H1 (cell line): ENCODE measurements around the gene KCTD11. TPM values are rescaled to one million over a fixed set of nuclear protein-coding genes. Genes with fewer than 3 reads are reported as not detected.

Experiments
- BRCA1 ChIP-seq: IDR thresholded peaks from 2 replicates; pipeline ENCODE4 v1.6.1; 2012; ENCODE audit warnings: low read depth, low read length, improper control_type of control experiment
- CBX5 ChIP-seq: fragments of 300-800, 300-1000 bp; sonication (generic); IDR thresholded peaks from 2 replicates; pipeline ENCODE4 v1.7.1; 2016; ENCODE audit warnings: antibody characterized with exemption, low read length, low read depth
- CBX8 ChIP-seq: fragments of 300-800, 300-1000 bp; sonication (generic); IDR thresholded peaks from 2 replicates; pipeline ENCODE4 v1.7.1; 2016; ENCODE audit warnings: low read depth, low read length, borderline replicate concordance
- CHD1 ChIP-seq: IDR thresholded peaks from 2 replicates; pipeline ENCODE4 v1.6.1; 2012; ENCODE audit warnings: low read depth, low read length, improper control_type of control experiment
- CTBP2 ChIP-seq: IDR thresholded peaks from 2 replicates; pipeline ENCODE4 v1.7.0; 2011; ENCODE audit warnings: borderline replicate concordance, mild to moderate bottlenecking, moderate library complexity, mixed read lengths, low read length; ENCODE audit not compliant: insufficient read depth, insufficient read length
- EGR1 ChIP-seq: IDR thresholded peaks from 2 replicates; pipeline ENCODE4 v1.6.1; 2011; ENCODE audit warnings: low read depth, low read length, borderline replicate concordance
- GABPA ChIP-seq: IDR thresholded peaks from 2 replicates; pipeline ENCODE4 v1.6.1; 2011; ENCODE audit warnings: mild to moderate bottlenecking, low read length, moderate library complexity, borderline replicate concordance; ENCODE audit not compliant: insufficient read depth
- HDAC6 ChIP-seq: IDR thresholded peaks from one replicate; pipeline ENCODE4 v1.7.1; 2012; ENCODE audit warnings: low read depth, mild to moderate bottlenecking, inconsistent platforms, low read length, moderate library complexity
- KDM5A ChIP-seq: fragments of 200-600 bp; IDR thresholded peaks from 2 replicates; pipeline ENCODE4 v1.7.1; 2012; ENCODE audit warnings: mild to moderate bottlenecking, low read length, inconsistent platforms, mixed read lengths
- NANOG ChIP-seq: IDR thresholded peaks from 2 replicates; pipeline ENCODE4 v1.6.1; 2011; ENCODE audit warnings: low read length, low read depth, mild to moderate bottlenecking, inconsistent platforms; ENCODE audit not compliant: insufficient read depth, poor library complexity, severe bottlenecking
- RAD21 ChIP-seq, 2 experiments: IDR thresholded peaks in 1 of 2; conservative IDR thresholded peaks in 1 of 2; 2 replicates each; pipeline ENCODE4 v1.6.1; 2011; ENCODE audit warnings: low read depth in 2 of 2, low read length in 2 of 2, improper control_type of control experiment in 1 of 2, inconsistent platforms in 1 of 2, mild to moderate bottlenecking in 1 of 2, moderate library complexity in 1 of 2
- RBBP5 ChIP-seq: IDR thresholded peaks from 2 replicates; pipeline ENCODE4 v1.7.1; 2012; ENCODE audit warnings: low read depth, mild to moderate bottlenecking, inconsistent platforms, low read length, moderate library complexity, borderline replicate concordance
- RFX5 ChIP-seq: IDR thresholded peaks from 2 replicates; pipeline ENCODE4 v1.6.1; 2011; ENCODE audit warnings: low read depth, low read length, improper control_type of control experiment, borderline replicate concordance
- RNF2 ChIP-seq: fragments of 200-900, 300-1000 bp; sonication (generic); IDR thresholded peaks from 2 replicates; pipeline ENCODE4 v1.7.1; 2016; ENCODE audit warnings: borderline replicate concordance, low read depth, mild to moderate bottlenecking, antibody characterized with exemption, low read length; ENCODE audit not compliant: poor library complexity, severe bottlenecking; ENCODE audit errors: missing control alignments
- SIX5 ChIP-seq: IDR thresholded peaks from 2 replicates; pipeline ENCODE4 v1.6.1; 2011; ENCODE audit warnings: mild to moderate bottlenecking, low read depth, low read length
- SP1 ChIP-seq: IDR thresholded peaks from 2 replicates; pipeline ENCODE4 v1.6.1; 2011; ENCODE audit warnings: low read depth, low read length
- SP2 ChIP-seq: IDR thresholded peaks from 2 replicates; pipeline ENCODE4 v1.6.1; 2012; ENCODE audit warnings: mild to moderate bottlenecking, low read length, inconsistent platforms
- SP4 ChIP-seq: IDR thresholded peaks from 2 replicates; pipeline ENCODE4 v1.6.1; 2012; ENCODE audit warnings: low read length, inconsistent platforms
- TAF7 ChIP-seq: optimal IDR thresholded peaks from 2 replicates; pipeline ENCODE3; 2011; ENCODE audit warnings: low read depth, mild to moderate bottlenecking, inconsistent platforms, low read length, moderate library complexity, borderline replicate concordance
- TCF12 ChIP-seq: IDR thresholded peaks from 2 replicates; pipeline ENCODE4 v1.6.1; 2011; ENCODE audit warnings: low read depth, mild to moderate bottlenecking, low read length
- TEAD4 ChIP-seq: IDR thresholded peaks from 2 replicates; pipeline ENCODE4 v1.6.1; 2012; ENCODE audit warnings: low read depth, low read length, inconsistent platforms, mixed read lengths
- ZNF274 ChIP-seq: IDR thresholded peaks from 2 replicates; pipeline ENCODE4 v1.7.0; 2012; ENCODE audit warnings: low read length, borderline replicate concordance; ENCODE audit errors: extremely low read depth
- polyA plus RNA-seq, 7 experiments: library from polyadenylated mRNA; depleted of rRNA in 3 of 7; stranded (reverse) in 5 of 7; unstranded in 2 of 7; fragments of >200 nt in 5 of 7; fragments of 200-250 nt in 2 of 7; gene quantifications; 1 replicate in 5 of 7; 2 replicates in 1 of 7; 4 replicates in 1 of 7; pipeline versions ENCODE4 v1.2.1 to v1.2.3, GENCODE V29; 2011 to 2013; ENCODE audit warnings: missing spikeins in 2 of 7, mixed read lengths in 2 of 7
- total RNA-seq: library from RNA; stranded (reverse); fragmentation: NEBNext Ultra II Directional; extraction: Animal tissue kit (Norgen Biotek cat#: 25700); gene quantifications from 2 replicates; pipeline ENCODE4 v1.2.1, GENCODE V29; 2021
- TF ChIP-seq, protein P1 (sequence below): IDR thresholded peaks from 2 replicates; pipeline ENCODE4 v1.6.1; 2012; ENCODE audit warnings: low read length, inconsistent platforms

The KCTD11 gene
- total and polyA plus RNA-seq, 2 of the 8 experiments (the other 6 are each of a cell fraction or from before 2014, with no cell fraction given) = 8.6 to 9.2 TPM

DNA sequence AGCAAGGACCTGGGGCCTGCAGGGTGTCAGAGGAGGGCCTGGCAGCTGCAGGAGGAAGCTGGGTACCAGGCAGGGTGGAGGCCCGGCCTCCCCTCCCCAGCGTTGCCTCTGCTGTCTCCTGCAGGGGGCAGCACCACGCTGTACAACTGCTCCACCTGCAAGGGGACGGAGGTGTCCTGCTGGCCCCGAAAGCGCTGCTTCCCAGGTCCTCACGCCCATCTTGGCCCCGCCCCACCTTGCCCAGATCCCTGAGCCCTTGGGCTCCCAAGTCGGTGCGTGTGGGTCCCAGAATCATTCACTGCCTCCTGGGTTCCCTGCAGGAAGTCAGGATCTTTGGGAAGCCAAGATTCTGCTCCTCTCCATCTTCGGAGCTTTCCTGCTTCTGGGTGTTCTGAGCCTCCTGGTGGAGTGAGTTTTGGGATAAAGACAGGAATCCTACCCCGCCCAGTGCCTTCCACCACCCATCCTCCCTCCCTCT lies 4.1 kb downstream of the KCTD11 start (continued):
- TF ChIP-seq BRCA1 = no peak
- no peak for TF ChIP-seq HDAC6
- no peak for TF ChIP-seq NANOG
- TF ChIP-seq CBX5 = no peak
- TF ChIP-seq SIX5 = no peak
- TF ChIP-seq RFX5 = no peak
- TF ChIP-seq TAF7 = peak; percentile 21
- TF ChIP-seq CBX8 = no peak
- peak; percentile 93 to 97 for TF ChIP-seq RAD21 (IDR thresholded peaks at IDR 0.05 in 1 of 2, conservative IDR thresholded peaks at IDR 0.05 in 1 of 2; ENCODE audit: low read depth in 2 of 2, low read length in 2 of 2)
- no peak for TF ChIP-seq KDM5A
- no peak; the same call in 1 of the 2 replicates for TF ChIP-seq SP4
- TF ChIP-seq RBBP5 = no peak
- TF ChIP-seq, protein P1, sequence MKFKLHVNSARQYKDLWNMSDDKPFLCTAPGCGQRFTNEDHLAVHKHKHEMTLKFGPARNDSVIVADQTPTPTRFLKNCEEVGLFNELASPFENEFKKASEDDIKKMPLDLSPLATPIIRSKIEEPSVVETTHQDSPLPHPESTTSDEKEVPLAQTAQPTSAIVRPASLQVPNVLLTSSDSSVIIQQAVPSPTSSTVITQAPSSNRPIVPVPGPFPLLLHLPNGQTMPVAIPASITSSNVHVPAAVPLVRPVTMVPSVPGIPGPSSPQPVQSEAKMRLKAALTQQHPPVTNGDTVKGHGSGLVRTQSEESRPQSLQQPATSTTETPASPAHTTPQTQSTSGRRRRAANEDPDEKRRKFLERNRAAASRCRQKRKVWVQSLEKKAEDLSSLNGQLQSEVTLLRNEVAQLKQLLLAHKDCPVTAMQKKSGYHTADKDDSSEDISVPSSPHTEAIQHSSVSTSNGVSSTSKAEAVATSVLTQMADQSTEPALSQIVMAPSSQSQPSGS = no peak
- no peak for TF ChIP-seq SP2
- TF ChIP-seq SP1 = no peak
- TF ChIP-seq ZNF274 = no peak
- 0 out of 2 replicates have a peak, but pooled peaks have one; percentile 44 for TF ChIP-seq TEAD4
- TF ChIP-seq CHD1 = no peak
- peak; percentile 67; the same call in 1 of the 2 replicates for TF ChIP-seq TCF12
- TF ChIP-seq EGR1 = no peak
- no peak for TF ChIP-seq CTBP2
- peak; percentile 76; the same call in 1 of the 2 replicates for TF ChIP-seq GABPA
- no peak for TF ChIP-seq RNF2
